GM12892 (cell line): ENCODE data around the gene ACYP2.

Experiments
- POLR2A ChIP-seq: IDR thresholded peaks from 2 replicates; pipeline ENCODE4 v1.6.1; 2011; ENCODE audit warnings: low read depth, low read length, control low read depth
- TAF1 ChIP-seq: IDR thresholded peaks from 2 replicates; pipeline ENCODE4 v1.6.1; 2011; ENCODE audit warnings: low read depth, mild to moderate bottlenecking, control low read depth, low read length, borderline replicate concordance

- TF ChIP-seq TAF1 (no peak), POLR2A (no peak)
Measured at GRCh38 chr2:54318821-54319220, 203.4 kb downstream of the ACYP2 start.
